22Rv1 (cell line): ENCODE results near the gene KIF12.

Experiments
- CTCF ChIP-seq: fragments of 450-650 bp; IDR thresholded peaks from 2 replicates; pipeline ENCODE4 v1.5.1; 2017; ENCODE audit warnings: mild to moderate bottlenecking
- ZFX ChIP-seq: fragments of 450-650 bp; IDR thresholded peaks from 2 replicates; pipeline ENCODE4 v1.6.1; 2017; ENCODE audit warnings: antibody characterized with exemption, borderline replicate concordance

- TF ChIP-seq CTCF (no peak), ZFX (no peak)
Observed at GRCh38 chr9:114093761-114094505, 5.2 kb downstream of the KIF12 start.
